C4-2B (cell line): Measurements from ENCODE around the gene TSPAN9.

Experiments used
- CTCF ChIP-seq: fragments of 450-650 bp; conservative IDR thresholded peaks from 2 replicates; pipeline ENCODE4 v1.5.1; 2017; ENCODE audit warnings: mild to moderate bottlenecking
- ZFX ChIP-seq: fragments of 450-650 bp; IDR thresholded peaks from 2 replicates; pipeline ENCODE4 v1.6.1; 2017

GRCh38 chr12:3042394-3042793 lies 34.8 kb upstream of the TSPAN9 start:
- TF ChIP-seq CTCF: no peak
- no peak for TF ChIP-seq ZFX
